PC-3 (cell line): ENCODE measurements around the gene PABPC1L.

Source experiments
- CTCF ChIP-seq: fragments of 300-600 bp; sonication (generic); conservative IDR thresholded peaks from 2 replicates; pipeline ENCODE4 v1.5.1; 2017; ENCODE audit warnings: antibody characterized with exemption, low read depth, mild to moderate bottlenecking, low read length
- EZH2 ChIP-seq: fragments of 300-600 bp; sonication (generic); IDR thresholded peaks from one replicate; pipeline ENCODE4 v1.6.1; 2017; ENCODE audit warnings: antibody characterized with exemption, mild to moderate bottlenecking, low read length; ENCODE audit not compliant: unreplicated experiment
- EZH2phosphoT487 ChIP-seq: fragments of 300-600 bp; sonication (generic); IDR thresholded peaks from 2 replicates; pipeline ENCODE4 v1.6.1; 2018; ENCODE audit warnings: mild to moderate bottlenecking, antibody characterized with exemption, low read length, borderline replicate concordance

GRCh38 chr20:44928595-44928994 is 18.7 kb downstream of the PABPC1L start:
- no peak for TF ChIP-seq EZH2
- no peak for TF ChIP-seq CTCF
- no peak for TF ChIP-seq EZH2phosphoT487
